GM08714 (cell line): Measurements from ENCODE around the gene RELCH.

Source experiments
- H3K4me3 ChIP-seq: fragments of 200-500 bp; sonication (Bioruptor generic); 2 replicates; pipeline ENCODE4 v1.5.1; 2014; ENCODE audit warnings: mild to moderate bottlenecking, low read length, inconsistent platforms
- ZNF274 ChIP-seq: IDR thresholded peaks from 2 replicates; pipeline ENCODE4 v1.6.1; 2012; ENCODE audit warnings: mild to moderate bottlenecking, low read depth, low read length

RELCH gene

GRCh38 chr18:62343316-62343715, 156.3 kb downstream of the RELCH start:
- TF ChIP-seq ZNF274: no peak
- no peak overlapping the region for H3K4me3 ChIP-seq

- no peak overlapping the region for H3K4me3 ChIP-seq
- TF ChIP-seq ZNF274: no peak
Measured at GRCh38 chr18:62345909-62346308, 158.9 kb downstream of the RELCH start.

- no peak overlapping the region for H3K4me3 ChIP-seq
- no peak for TF ChIP-seq ZNF274
Measured at GRCh38 chr18:62346333-62347088, 159.5 kb downstream of the RELCH start.

- no peak for TF ChIP-seq ZNF274
- H3K4me3 ChIP-seq: no peak overlapping the region
Measured at GRCh38 chr18:62347089-62347506, 160.0 kb downstream of the RELCH start.

- TF ChIP-seq ZNF274: no peak
- no peak overlapping the region for H3K4me3 ChIP-seq
Measured at GRCh38 chr18:62348474-62348873, 161.4 kb downstream of the RELCH start.

- TF ChIP-seq ZNF274: no peak
- no peak overlapping the region for H3K4me3 ChIP-seq
Measured at GRCh38 chr18:62353170-62353569, 166.1 kb downstream of the RELCH start.

GRCh38 chr18:62354151-62354550, 167.1 kb downstream of the RELCH start:
- no peak for TF ChIP-seq ZNF274

GRCh38 chr18:62357079-62357719, 170.1 kb downstream of the RELCH start:
- TF ChIP-seq ZNF274: no peak
- no peak overlapping the region for H3K4me3 ChIP-seq

More at GRCh38 chr18:62354151-62354550, 167.1 kb downstream of the RELCH start:
- no peak overlapping the region for H3K4me3 ChIP-seq
